ENCODE results near the gene CERCAM. TPM values are rescaled to one million over a fixed set of nuclear protein-coding genes. Genes with fewer than 3 reads are reported as not detected.

The CERCAM gene
- total and polyA plus RNA-seq, 2 of the 13 experiments (the other 11 are each of a cell fraction or from before 2014, with no cell fraction given): 9.0 to 17.1 TPM

DNA sequence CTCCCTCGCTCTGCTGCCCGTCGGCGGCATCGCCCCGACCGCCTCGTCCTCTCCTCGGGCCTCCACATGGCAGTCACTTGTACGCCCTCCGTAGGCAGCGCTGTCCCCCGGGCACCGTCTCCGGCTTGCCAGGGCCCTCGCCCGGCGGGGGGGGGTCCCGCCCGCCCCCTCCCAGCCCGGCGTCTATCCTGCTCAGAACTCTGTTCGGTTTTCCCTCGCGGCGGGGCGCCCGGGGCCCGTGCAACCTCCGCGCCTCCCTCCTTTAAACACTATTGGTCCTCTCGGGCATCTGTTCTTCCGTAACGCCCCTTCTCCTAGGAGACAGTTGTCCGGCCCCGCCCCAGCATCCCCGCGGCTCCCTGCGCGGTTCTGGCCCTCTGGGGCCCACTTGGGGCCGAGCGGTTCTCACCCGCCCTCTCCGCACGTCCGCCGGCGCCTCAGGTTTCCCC lies 36.0 kb downstream of the CERCAM start (continued):
- TF ChIP-seq HOXD1 (CRISPR knock-in tag; IDR thresholded peaks at IDR 0.05) (no peak), FLYWCH1 (CRISPR knock-in tag; IDR thresholded peaks at IDR 0.05) (no peak), RNF219 (CRISPR knock-in tag; IDR thresholded peaks at IDR 0.05) (no peak), RFX3 (CRISPR knock-in tag; IDR thresholded peaks at IDR 0.05) (no peak), NCOR1 (IDR thresholded peaks at IDR 0.05; ENCODE audit: borderline replicate concordance, low read length) (no peak), CSRNP1 (CRISPR knock-in tag; IDR thresholded peaks at IDR 0.05) (no peak), DZIP1 (CRISPR knock-in tag; IDR thresholded peaks at IDR 0.05) (no peak)
- TF ChIP-seq, protein P1, sequence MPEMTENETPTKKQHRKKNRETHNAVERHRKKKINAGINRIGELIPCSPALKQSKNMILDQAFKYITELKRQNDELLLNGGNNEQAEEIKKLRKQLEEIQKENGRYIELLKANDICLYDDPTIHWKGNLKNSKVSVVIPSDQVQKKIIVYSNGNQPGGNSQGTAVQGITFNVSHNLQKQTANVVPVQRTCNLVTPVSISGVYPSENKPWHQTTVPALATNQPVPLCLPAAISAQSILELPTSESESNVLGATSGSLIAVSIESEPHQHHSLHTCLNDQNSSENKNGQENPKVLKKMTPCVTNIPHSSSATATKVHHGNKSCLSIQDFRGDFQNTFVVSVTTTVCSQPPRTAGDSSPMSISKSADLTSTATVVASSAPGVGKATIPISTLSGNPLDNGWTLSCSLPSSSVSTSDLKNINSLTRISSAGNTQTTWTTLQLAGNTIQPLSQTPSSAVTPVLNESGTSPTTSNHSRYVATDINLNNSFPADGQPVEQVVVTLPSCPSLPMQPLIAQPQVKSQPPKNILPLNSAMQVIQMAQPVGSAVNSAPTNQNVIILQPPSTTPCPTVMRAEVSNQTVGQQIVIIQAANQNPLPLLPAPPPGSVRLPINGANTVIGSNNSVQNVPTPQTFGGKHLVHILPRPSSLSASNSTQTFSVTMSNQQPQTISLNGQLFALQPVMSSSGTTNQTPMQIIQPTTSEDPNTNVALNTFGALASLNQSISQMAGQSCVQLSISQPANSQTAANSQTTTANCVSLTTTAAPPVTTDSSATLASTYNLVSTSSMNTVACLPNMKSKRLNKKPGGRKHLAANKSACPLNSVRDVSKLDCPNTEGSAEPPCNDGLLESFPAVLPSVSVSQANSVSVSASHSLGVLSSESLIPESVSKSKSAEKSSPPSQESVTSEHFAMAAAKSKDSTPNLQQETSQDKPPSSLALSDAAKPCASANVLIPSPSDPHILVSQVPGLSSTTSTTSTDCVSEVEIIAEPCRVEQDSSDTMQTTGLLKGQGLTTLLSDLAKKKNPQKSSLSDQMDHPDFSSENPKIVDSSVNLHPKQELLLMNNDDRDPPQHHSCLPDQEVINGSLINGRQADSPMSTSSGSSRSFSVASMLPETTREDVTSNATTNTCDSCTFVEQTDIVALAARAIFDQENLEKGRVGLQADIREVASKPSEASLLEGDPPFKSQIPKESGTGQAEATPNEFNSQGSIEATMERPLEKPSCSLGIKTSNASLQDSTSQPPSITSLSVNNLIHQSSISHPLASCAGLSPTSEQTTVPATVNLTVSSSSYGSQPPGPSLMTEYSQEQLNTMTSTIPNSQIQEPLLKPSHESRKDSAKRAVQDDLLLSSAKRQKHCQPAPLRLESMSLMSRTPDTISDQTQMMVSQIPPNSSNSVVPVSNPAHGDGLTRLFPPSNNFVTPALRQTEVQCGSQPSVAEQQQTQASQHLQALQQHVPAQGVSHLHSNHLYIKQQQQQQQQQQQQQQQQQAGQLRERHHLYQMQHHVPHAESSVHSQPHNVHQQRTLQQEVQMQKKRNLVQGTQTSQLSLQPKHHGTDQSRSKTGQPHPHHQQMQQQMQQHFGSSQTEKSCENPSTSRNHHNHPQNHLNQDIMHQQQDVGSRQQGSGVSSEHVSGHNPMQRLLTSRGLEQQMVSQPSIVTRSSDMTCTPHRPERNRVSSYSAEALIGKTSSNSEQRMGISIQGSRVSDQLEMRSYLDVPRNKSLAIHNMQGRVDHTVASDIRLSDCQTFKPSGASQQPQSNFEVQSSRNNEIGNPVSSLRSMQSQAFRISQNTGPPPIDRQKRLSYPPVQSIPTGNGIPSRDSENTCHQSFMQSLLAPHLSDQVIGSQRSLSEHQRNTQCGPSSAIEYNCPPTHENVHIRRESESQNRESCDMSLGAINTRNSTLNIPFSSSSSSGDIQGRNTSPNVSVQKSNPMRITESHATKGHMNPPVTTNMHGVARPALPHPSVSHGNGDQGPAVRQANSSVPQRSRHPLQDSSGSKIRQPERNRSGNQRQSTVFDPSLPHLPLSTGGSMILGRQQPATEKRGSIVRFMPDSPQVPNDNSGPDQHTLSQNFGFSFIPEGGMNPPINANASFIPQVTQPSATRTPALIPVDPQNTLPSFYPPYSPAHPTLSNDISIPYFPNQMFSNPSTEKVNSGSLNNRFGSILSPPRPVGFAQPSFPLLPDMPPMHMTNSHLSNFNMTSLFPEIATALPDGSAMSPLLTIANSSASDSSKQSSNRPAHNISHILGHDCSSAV (CRISPR knock-in tag; IDR thresholded peaks at IDR 0.05; ENCODE audit: borderline replicate concordance): no peak
- TF ChIP-seq, protein P2, sequence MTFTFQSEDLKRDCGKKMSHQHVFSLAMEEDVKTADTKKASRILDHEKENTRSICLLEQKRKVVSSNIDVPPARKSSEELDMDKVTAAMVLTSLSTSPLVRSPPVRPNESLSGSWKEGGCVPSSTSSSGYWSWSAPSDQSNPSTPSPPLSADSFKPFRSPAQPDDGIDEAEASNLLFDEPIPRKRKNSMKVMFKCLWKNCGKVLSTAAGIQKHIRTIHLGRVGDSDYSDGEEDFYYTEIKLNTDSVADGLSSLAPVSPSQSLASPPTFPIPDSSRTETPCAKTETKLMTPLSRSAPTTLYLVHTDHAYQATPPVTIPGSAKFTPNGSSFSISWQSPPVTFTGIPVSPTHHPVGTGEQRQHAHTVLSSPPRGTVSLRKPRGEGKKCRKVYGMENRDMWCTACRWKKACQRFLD (CRISPR knock-in tag; IDR thresholded peaks at IDR 0.05; ENCODE audit: borderline replicate concordance): no peak

Data from HepG2 (cell line).